Endothelial cell of umbilical vein (primary cell): ENCODE results near the gene NXF1. TPM values are rescaled to one million over a fixed set of nuclear protein-coding genes. Genes with fewer than 3 reads are reported as not detected.

Experiments used
- BruUV-seq: library from RNA; stranded (reverse); fragments of 400-500 nt; replicated peaks from 2 replicates; lab custom pipeline; 2021; lab: Mats Ljungman, UMichigan
- CTCF ChIA-PET: fragments of 300-600, 350-600 bp; sonication (Branson Sonifier 250); formaldehyde crosslinking; loops from one replicate; lab custom pipeline; 2021; ENCODE audit warnings: antibody characterized with exemption, inconsistent platforms; lab: Charles Lee
- POLR2A ChIA-PET: fragments of 300-600, 350-600 bp; sonication (Branson Sonifier 250); formaldehyde crosslinking; loops from one replicate; lab custom pipeline; 2021; ENCODE audit warnings: antibody characterized with exemption, inconsistent platforms; lab: Charles Lee
- DNase-seq: peaks from one replicate; pipeline ENCODE4 v3.0.0-alpha.2; 2011; ENCODE audit warnings: low read depth, low spot score
- FAIRE-seq: peaks from 2 replicates; lab custom pipeline; 2011; peaks lifted over from hg19 to GRCh38; lab: Jason Lieb, UNC
- H2AFZ ChIP-seq: 2 replicates; pipeline ENCODE4 v1.6.0; 2012; ENCODE audit warnings: low read depth, low read length, control low read depth, inconsistent platforms
- H3K27ac ChIP-seq: 2 replicates; pipeline ENCODE4 v1.5.1; 2011; ENCODE audit warnings: low read depth, mild to moderate bottlenecking, control low read depth, low read length, moderate library complexity; ENCODE audit not compliant: insufficient read depth
- H3K27me3 ChIP-seq, 2 experiments: 2 replicates each; pipeline versions ENCODE4 v1.6.0 to v1.6.1; 2011; ENCODE audit warnings: low read length in 2 of 2, mixed read lengths in 1 of 2; ENCODE audit not compliant: control insufficient read depth in 2 of 2, insufficient read depth in 2 of 2
- H3K36me3 ChIP-seq, 2 experiments: 2 replicates in 1 of 2; 3 replicates in 1 of 2; pipeline ENCODE4 v1.5.1; 2011; ENCODE audit warnings: low read length in 2 of 2, mild to moderate bottlenecking in 1 of 2, moderate library complexity in 1 of 2; ENCODE audit not compliant: control insufficient read depth in 2 of 2, insufficient read depth in 2 of 2; ENCODE audit errors: extremely low read depth in 1 of 2
- H3K4me1 ChIP-seq: 3 replicates; pipeline ENCODE4 v1.5.1; 2011; ENCODE audit warnings: mild to moderate bottlenecking, low read length; ENCODE audit not compliant: control insufficient read depth, insufficient read depth; ENCODE audit errors: extremely low read depth
- H3K4me2 ChIP-seq: 2 replicates; pipeline ENCODE4 v1.6.1; 2011; ENCODE audit warnings: low read length, control low read depth, mixed read lengths; ENCODE audit not compliant: insufficient read depth
- H3K4me3 ChIP-seq, 3 experiments: fragments of 200-600 bp in 1 of 3; sonication (generic), shearing (Covaris generic) in 1 of 3; replicated peaks in 1 of 3; 2 replicates each; pipeline ENCODE4 v1.5.1; 2011 to 2016; ENCODE audit warnings: control low read depth in 3 of 3, low read length in 3 of 3, mild to moderate bottlenecking in 2 of 3, inconsistent platforms in 1 of 3, low read depth in 1 of 3, moderate library complexity in 1 of 3; ENCODE audit not compliant: insufficient read depth in 1 of 3
- H3K79me2 ChIP-seq: 2 replicates; pipeline ENCODE4 v1.6.0; 2012; ENCODE audit warnings: low read length, inconsistent platforms; ENCODE audit not compliant: control insufficient read depth, insufficient read depth
- H3K9ac ChIP-seq: replicated peaks from 2 replicates; pipeline ENCODE3; 2011; ENCODE audit warnings: low read length, control low read depth; ENCODE audit not compliant: insufficient read depth; ENCODE audit errors: extremely low read depth
- H3K9me1 ChIP-seq: replicated peaks from 3 replicates; pipeline ENCODE4 v1.6.0; 2011; ENCODE audit warnings: mild to moderate bottlenecking, low read length; ENCODE audit not compliant: control insufficient read depth, insufficient read depth; ENCODE audit errors: extremely low read depth
- H3K9me3 ChIP-seq: replicated peaks from 2 replicates; pipeline ENCODE4 v1.5.1; 2012; ENCODE audit warnings: low read length, inconsistent platforms; ENCODE audit not compliant: control insufficient read depth, insufficient read depth
- H4K20me1 ChIP-seq: replicated peaks from 2 replicates; pipeline ENCODE3; 2011; ENCODE audit warnings: mild to moderate bottlenecking, low read length; ENCODE audit not compliant: control insufficient read depth, insufficient read depth; ENCODE audit errors: extremely low read depth
- CTCF ChIP-seq, 2 donors: IDR thresholded peaks; 1 replicate in 1 of 2; 2 replicates in 1 of 2; pipeline ENCODE4 v1.5.1; 2011; ENCODE audit warnings: low read length in 2 of 2, mild to moderate bottlenecking in 2 of 2, moderate library complexity in 2 of 2, control low read depth in 1 of 2, inconsistent platforms in 1 of 2, low read depth in 1 of 2; ENCODE audit not compliant: insufficient read depth in 1 of 2; ENCODE audit errors: extremely low read depth in 1 of 2
- MAX ChIP-seq: IDR thresholded peaks from 2 replicates; pipeline ENCODE4 v1.6.1; 2011; ENCODE audit not compliant: insufficient read depth, insufficient read length
- MYC ChIP-seq: IDR thresholded peaks from one replicate; pipeline ENCODE4 v1.6.1; 2011; ENCODE audit warnings: mild to moderate bottlenecking, low read depth, low read length
- POLR2A ChIP-seq: IDR thresholded peaks from 2 replicates; pipeline ENCODE4 v1.6.1; 2012; ENCODE audit warnings: low read depth, mild to moderate bottlenecking, control low read depth, low read length
- POLR2AphosphoS5 ChIP-seq: IDR thresholded peaks from 2 replicates; pipeline ENCODE4 v1.6.1; 2012; ENCODE audit warnings: low read depth, mild to moderate bottlenecking, control low read depth, low read length, moderate library complexity; ENCODE audit not compliant: insufficient read depth
- dilution Hi-C: fragments of 300-500 bp; cut with MboI; formaldehyde crosslinking; loops from one replicate; pipeline ENCODE4 v1.15.0; 2019; ENCODE audit warnings: low sequenced_read_pairs; ENCODE audit not compliant: extremely low pct_ligation_motif_present
- intact Hi-C: fragments of 100-400 bp; cut with micrococcal nuclease; formaldehyde crosslinking; loops from one replicate; pipeline ENCODE4 v1.10.0; 2022
- polyA plus RNA-seq, 4 experiments: library from polyadenylated mRNA; depleted of rRNA in 3 of 4; stranded (reverse) in 3 of 4; unstranded in 1 of 4; fragments of >200 nt; gene quantifications; 2 replicates each; pipeline versions ENCODE4 v1.2.1 to v1.2.3, GENCODE V29; 2011 to 2012; ENCODE audit warnings: missing spikeins in 1 of 4
- total RNA-seq: library from RNA; stranded (reverse); gene quantifications from 2 replicates; pipeline ENCODE4 v1.2.3, GENCODE V29; 2021

The NXF1 gene
- total and polyA plus RNA-seq, 2 donors (not counting 3 experiments of a cell fraction or from before 2014, with no cell fraction given), result 74.4 to 101 TPM

GRCh38 chr11:62771144-62772021, 33.9 kb downstream of the NXF1 start, which contains the start of gene TAF6L:
Gene TAF6L (plus strand): TSS chr11:62771396. CDS start chr11:62775784, 4,388 bp downstream.
- Histone ChIP-seq H4K20me1 (no peaks in the 10 kb centered on the region), H3K27me3 (no peaks in the 10 kb centered on the region), H3K9ac (peak within 1 kb of the TSS; percentile 46), H3K4me3 (peak within 1 kb of the TSS; percentile 4 to 53 (median 48)), H3K9me3 (no peaks in the 10 kb centered on the region), H3K79me2 (peaks cover 2% of the 10 kb centered on the region), H3K4me2 (peak within 1 kb of the TSS; percentile 82), H3K36me3 (peaks cover 0 to 12% of the 10 kb centered on the region in 2 experiments), H3K4me1 (peaks cover 11% of the 10 kb centered on the region), H3K27ac (peak within 1 kb of the TSS; percentile 39), H2AFZ (peak within 1 kb of the TSS; percentile 89), H3K9me1 (no peaks in the 10 kb centered on the region)
- DNase-seq (peak; percentile 96), FAIRE-seq (peak; percentile 98)
- intact Hi-C loops, result loop anchor here (1.0 to 5.0 kb wide), 5 partner anchors 10 to 111 kb away; partner anchors contain the start of genes HNRNPUL2, POLR2G and SLC3A2
- BruUV-seq, result TSS peak; percentile 63
- TF ChIP-seq POLR2A (peak; percentile 74), MYC (no peak), CTCF (IDR thresholded peaks at IDR 0.05; ENCODE audit: extremely low read depth in 1 of 2, insufficient read depth in 1 of 2, low read depth in 1 of 2, low read length in 2 of 2) (no peak), POLR2AphosphoS5 (peak; percentile 89), MAX (peak; percentile 84)
- ChIA-PET POLR2A (interaction anchor here (0.6 to 2.0 kb wide), 7 partner anchors 10 to 110 kb away, joined by 3 to 18 read pairs (median 4); partner anchors contain the start of genes POLR2G, TMEM223 and ZBTB3), CTCF (interaction anchor here (0.8 to 3.5 kb wide), 6 partner anchors 10 to 377 kb away, joined by 3 to 42 read pairs (median 6); partner anchors contain the start of genes HNRNPUL2, POLR2G, TMEM179B and ZBTB3)
- dilution Hi-C loops, result no loop called here
